Measurements from ENCODE around the gene UVSSA. TPM values are rescaled to one million over a fixed set of nuclear protein-coding genes. Genes with fewer than 3 reads are reported as not detected.
A peak's percentile ranks its signal among the peaks of the same experiment; 100 is the strongest.

The UVSSA gene
- total and polyA plus RNA-seq, 8 donors = 12.8 to 36.6 (median 18.8) TPM

GRCh38 chr4:1325681-1326635, 21.1 kb upstream of the UVSSA start:
- H3K27me3 ChIP-seq = no peaks in the 10 kb centered on the region
- H3K27ac ChIP-seq = no peak overlapping the region
- H3K9me3 ChIP-seq = no peaks in the 10 kb centered on the region
- TF ChIP-seq, protein P1, sequence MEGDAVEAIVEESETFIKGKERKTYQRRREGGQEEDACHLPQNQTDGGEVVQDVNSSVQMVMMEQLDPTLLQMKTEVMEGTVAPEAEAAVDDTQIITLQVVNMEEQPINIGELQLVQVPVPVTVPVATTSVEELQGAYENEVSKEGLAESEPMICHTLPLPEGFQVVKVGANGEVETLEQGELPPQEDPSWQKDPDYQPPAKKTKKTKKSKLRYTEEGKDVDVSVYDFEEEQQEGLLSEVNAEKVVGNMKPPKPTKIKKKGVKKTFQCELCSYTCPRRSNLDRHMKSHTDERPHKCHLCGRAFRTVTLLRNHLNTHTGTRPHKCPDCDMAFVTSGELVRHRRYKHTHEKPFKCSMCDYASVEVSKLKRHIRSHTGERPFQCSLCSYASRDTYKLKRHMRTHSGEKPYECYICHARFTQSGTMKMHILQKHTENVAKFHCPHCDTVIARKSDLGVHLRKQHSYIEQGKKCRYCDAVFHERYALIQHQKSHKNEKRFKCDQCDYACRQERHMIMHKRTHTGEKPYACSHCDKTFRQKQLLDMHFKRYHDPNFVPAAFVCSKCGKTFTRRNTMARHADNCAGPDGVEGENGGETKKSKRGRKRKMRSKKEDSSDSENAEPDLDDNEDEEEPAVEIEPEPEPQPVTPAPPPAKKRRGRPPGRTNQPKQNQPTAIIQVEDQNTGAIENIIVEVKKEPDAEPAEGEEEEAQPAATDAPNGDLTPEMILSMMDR (IDR thresholded peaks at IDR 0.05) = no peak
- ATAC-seq = no peak
- no peak overlapping the region for H3K4me3 ChIP-seq
- peaks cover 0 to 82% of the 10 kb centered on the region in 2 donors for H3K36me3 ChIP-seq
- peak in 1 of 4 donors; percentile 75 for DNase-seq
- intact Hi-C loops (cut with DNase I) = no loop called here
- H3K4me1 ChIP-seq = no peaks in the 10 kb centered on the region

- Histone ChIP-seq H3K27ac (no peak overlapping the region), H3K9me3 (no peaks in the 10 kb centered on the region), H3K4me1 (no peaks in the 10 kb centered on the region), H3K36me3 (peaks cover 0 to 89% of the 10 kb centered on the region in 2 donors), H3K4me3 (no peak overlapping the region), H3K27me3 (no peaks in the 10 kb centered on the region)
- TF ChIP-seq, protein P1 (IDR thresholded peaks at IDR 0.05) = no peak
- no peak for ATAC-seq
- DNase-seq = peak in 1 of 4 donors; percentile 77
- intact Hi-C loops (cut with DNase I) = no loop called here
Observed at GRCh38 chr4:1326751-1327525, 20.1 kb upstream of the UVSSA start.

DNA sequence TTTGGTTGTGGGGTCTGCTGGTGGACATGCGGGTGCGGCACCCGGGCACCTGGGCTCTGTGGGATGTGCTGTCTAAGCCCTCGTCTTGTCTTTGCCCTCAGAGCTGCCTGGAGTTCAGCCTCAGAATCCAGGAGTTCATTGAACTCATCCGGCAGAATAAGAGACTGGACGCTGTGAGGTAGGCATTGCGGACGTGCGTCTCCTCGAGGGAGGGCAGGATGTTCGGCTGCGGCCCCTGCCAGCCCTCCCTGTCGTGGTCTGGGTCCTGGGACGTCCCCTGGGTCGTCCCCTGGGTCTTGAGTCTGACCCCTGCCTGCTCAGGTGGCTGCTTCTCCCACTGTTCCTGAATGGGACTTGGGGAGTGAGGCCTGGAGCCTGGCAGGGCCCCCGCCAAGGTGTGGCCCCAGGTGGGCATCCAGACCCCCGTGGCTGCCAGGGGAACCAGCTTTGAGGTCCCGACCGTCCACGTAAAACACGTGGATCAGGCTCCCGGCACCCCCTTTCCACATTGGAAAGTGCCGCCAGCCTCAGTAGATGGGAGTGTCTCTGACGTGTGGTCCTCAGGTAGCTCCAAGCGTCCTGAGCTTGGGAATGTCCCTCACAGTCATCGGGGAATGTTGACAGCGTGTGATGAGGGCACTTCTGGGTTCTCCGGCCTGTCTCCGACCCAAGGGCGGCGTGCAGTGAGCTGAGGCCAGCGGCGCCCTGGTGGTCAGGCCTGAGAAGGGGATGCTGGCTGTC, 19.3 kb upstream of the UVSSA start:
- ATAC-seq (no peak), DNase-seq (peak in 1 of 4 donors; percentile 60)
- no peaks in the 10 kb centered on the region for H3K4me1 ChIP-seq
- H3K27ac ChIP-seq = no peak overlapping the region
- TF ChIP-seq, protein P1 (IDR thresholded peaks at IDR 0.05) = no peak
- intact Hi-C loops (cut with DNase I) = no loop called here
- no peaks in the 10 kb centered on the region for H3K27me3 ChIP-seq
- H3K9me3 ChIP-seq = no peaks in the 10 kb centered on the region
- no peak overlapping the region for H3K4me3 ChIP-seq
- peaks cover 0 to 89% of the 10 kb centered on the region in 2 donors for H3K36me3 ChIP-seq

GRCh38 chr4:1328267-1329155, 18.5 kb upstream of the UVSSA start:
- intact Hi-C loops (cut with DNase I) = no loop called here
- TF ChIP-seq, protein P1 (IDR thresholded peaks at IDR 0.05) = no peak
- Histone ChIP-seq H3K36me3 (peaks cover 0 to 89% of the 10 kb centered on the region in 2 donors), H3K4me1 (no peaks in the 10 kb centered on the region), H3K27ac (no peak overlapping the region), H3K27me3 (no peaks in the 10 kb centered on the region), H3K9me3 (no peaks in the 10 kb centered on the region), H3K4me3 (no peak overlapping the region)
- DNase-seq = peak in 1 of 4 donors; percentile 76
- no peak for ATAC-seq

All from left lung (tissue), 10 donors.